ENCODE results near the gene TMEM234.

DNA sequence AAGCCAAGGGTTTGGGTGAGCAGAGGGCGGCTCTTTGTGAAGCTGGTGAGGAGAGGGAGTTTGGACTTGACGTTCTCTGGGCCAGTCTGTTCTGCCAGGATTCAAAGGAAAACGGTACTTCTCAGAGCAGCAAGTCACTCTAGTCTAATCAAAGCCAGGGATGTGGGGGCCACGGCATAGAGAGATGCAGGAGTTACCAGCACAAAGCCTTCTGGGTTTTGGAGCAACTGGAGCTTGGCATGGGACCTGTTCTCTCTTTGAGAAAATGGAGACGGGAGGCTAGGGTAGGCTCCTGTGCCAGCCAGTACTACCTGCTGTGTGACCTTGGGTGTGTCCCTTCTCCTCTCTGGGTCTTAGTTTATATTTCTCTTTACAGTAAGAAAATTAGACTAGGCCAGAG, 40.6 kb downstream of the TMEM234 start:
- TF ChIP-seq POLR2A (IDR thresholded peaks at IDR 0.05) (no peak), POLR2AphosphoS5 (IDR thresholded peaks at IDR 0.05) (no peak), CTCF (IDR thresholded peaks at IDR 0.05) (no peak), EP300 (IDR thresholded peaks at IDR 0.05) (no peak)

Data from upper lobe of left lung (tissue), 4 donors.